Measurements from ENCODE around the gene SERINC3. TPM values are rescaled to one million over a fixed set of nuclear protein-coding genes. Genes with fewer than 3 reads are reported as not detected.
"Not testable (repeated sequence)": the region's sequence is repeated elsewhere in the genome, so short reads cannot be mapped to it uniquely, and the experiment has no call there.

SERINC3 gene
- total RNA-seq, 1 donor from 2014 or later = 94.3 TPM

GRCh38 chr20:44475372-44475693 lies 46.5 kb downstream of the SERINC3 start:
- no peak for DNase-seq (ENCODE audit: low spot score)
- intact Hi-C loops (cut with DNase I) = loop anchor here (5.0 kb wide), 2 partner anchors 47 to 132 kb away; partner anchors contain the start of gene SERINC3

- not testable (repeated sequence) for DNase-seq (ENCODE audit: low spot score)
- intact Hi-C loops (cut with DNase I) = loop anchor here (5.0 kb wide), 1 partner anchor 255 kb away; no protein-coding TSS in a partner anchor
These were observed 49.6 kb downstream of the SERINC3 start for GRCh38 chr20:44472283-44472682.

- DNase-seq (ENCODE audit: low spot score) = no peak
- intact Hi-C loops (cut with DNase I) = loop anchor here (5.0 kb wide), 1 partner anchor 254 kb away; no protein-coding TSS in a partner anchor
These were observed 50.4 kb downstream of the SERINC3 start for GRCh38 chr20:44471481-44471882.

DNA sequence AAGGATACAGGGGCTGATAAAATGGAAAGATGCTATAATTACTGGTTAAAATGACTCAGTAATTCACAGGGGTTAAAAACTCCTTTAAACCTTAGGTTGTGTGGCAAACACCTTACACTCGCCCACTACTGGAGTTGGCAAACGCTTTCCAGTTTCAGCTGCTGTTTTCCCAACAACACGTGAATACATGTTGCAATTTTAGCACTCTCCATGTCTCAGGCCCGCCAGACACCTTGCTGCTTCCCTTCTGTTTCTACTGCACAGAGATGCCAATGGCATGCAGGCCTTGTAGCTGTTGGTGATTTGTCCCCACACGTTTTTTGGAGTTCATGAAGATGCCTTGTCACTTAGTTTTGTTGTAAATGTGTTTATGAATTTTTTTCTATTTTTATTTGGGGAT lies 51.5 kb downstream of the SERINC3 start:
- intact Hi-C loops (cut with DNase I) = loop anchor here (5.0 kb wide), 1 partner anchor 253 kb away; no protein-coding TSS in a partner anchor
- no peak for DNase-seq (ENCODE audit: low spot score)

GRCh38 chr20:44468044-44468782 lies 53.7 kb downstream of the SERINC3 start:
- intact Hi-C loops (cut with DNase I) = loop anchor here (5.0 kb wide), 1 partner anchor 76 kb away; no protein-coding TSS in a partner anchor
- no peak for DNase-seq (ENCODE audit: low spot score)

DNA sequence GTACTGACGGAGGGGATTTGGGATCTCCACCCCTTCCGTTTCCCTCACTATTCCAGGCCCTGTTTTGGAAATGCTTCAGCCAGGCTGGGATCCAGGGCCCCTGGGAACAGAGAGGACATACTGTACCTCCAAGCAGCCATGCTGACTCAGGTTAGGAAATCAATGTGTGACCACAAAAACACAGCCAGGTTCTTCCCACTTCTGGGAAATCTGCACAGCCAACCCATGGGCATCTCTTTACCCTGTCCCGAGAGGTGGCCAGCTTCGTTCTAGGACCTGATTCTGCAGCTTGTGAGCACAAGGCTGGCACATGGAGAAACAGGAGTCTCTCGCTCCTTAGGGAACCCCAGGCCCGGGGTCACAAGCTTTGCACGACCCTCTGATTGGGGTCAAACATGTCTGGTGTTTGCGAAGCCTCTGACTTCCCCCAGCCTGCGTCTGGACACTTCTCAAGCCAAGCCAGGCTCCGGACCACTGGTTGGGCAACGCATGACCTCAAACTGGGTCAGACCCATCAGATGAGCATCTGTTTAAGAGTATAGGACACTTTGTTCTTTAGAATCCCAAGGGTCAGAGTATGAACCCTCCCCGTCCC lies 54.5 kb downstream of the SERINC3 start:
- DNase-seq (ENCODE audit: low spot score) = no peak
- intact Hi-C loops (cut with DNase I) = loop anchor here (5.0 kb wide), 1 partner anchor 75 kb away; no protein-coding TSS in a partner anchor

- intact Hi-C loops (cut with DNase I) = loop anchor here (5.0 kb wide), 1 partner anchor 73 kb away; no protein-coding TSS in a partner anchor
- no peak for DNase-seq (ENCODE audit: low spot score)
These were observed 56.8 kb downstream of the SERINC3 start for GRCh38 chr20:44465001-44465560.

DNA sequence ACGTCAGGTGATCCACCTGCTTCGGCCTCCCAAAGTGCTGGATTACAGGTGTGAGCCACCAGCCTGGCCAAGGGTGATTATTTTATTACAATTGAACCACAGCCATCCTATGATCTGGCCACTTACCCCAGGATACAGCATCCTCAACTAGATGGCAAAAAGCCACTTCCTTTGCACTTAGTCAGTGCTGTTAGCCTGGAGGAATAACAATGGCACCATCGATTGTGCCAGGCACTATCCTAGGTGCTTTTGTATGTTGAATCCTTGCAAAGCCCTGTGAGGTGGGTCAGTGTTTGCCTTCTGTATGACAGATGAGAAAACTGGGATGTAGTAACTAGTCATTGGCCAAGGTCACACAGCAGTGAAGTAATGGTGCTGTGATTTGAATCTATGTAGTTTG lies 57.4 kb downstream of the SERINC3 start:
- DNase-seq (ENCODE audit: low spot score) = no peak
- intact Hi-C loops (cut with DNase I) = no loop called here

- intact Hi-C loops (cut with DNase I) = no loop called here
- no peak for DNase-seq (ENCODE audit: low spot score)
These were observed 58.4 kb downstream of the SERINC3 start for GRCh38 chr20:44463466-44463865.

- intact Hi-C loops (cut with DNase I) = no loop called here
- no peak for DNase-seq (ENCODE audit: low spot score)
These were observed 60.1 kb downstream of the SERINC3 start for GRCh38 chr20:44461803-44462174.

DNA sequence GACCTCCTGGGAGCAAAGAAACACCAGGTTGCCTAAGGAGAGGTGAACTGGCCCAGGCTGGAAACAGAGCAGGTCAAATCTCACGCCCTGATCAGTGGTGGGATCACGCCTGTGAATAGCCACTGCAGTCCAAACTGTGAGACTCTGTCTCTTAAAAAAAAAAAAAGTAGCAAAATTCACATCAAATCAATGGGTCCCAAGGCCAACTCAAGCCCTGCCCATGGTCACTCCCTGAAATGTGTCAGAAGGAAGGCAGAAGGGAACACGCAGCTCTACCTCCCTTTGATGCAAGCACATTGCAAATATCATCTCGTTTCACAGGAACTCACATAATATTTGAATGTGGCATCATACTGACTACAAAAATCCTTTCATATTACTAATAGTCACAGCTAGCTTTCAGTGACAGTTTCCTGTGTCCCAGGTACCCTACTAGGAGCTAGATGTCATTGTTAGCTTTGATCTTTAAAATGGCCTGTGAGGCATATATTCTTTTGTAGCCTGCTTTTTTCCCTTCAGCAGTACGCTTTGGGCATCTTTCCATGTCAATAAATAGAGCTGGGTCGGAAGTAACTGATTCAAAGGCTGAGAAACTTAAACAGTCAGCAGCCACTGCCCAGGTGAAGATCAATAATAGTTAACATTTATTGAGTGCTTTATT lies 60.6 kb downstream of the SERINC3 start:
- DNase-seq (ENCODE audit: low spot score) = no peak
- intact Hi-C loops (cut with DNase I) = no loop called here

- no peak for DNase-seq (ENCODE audit: low spot score)
- intact Hi-C loops (cut with DNase I) = no loop called here
These were observed 61.1 kb downstream of the SERINC3 start for GRCh38 chr20:44460795-44461141.

- intact Hi-C loops (cut with DNase I) = no loop called here
- no peak for DNase-seq (ENCODE audit: low spot score)
These were observed 62.6 kb downstream of the SERINC3 start for GRCh38 chr20:44459271-44459670.

GRCh38 chr20:44457016-44457415 lies 64.9 kb downstream of the SERINC3 start:
- no peak for DNase-seq (ENCODE audit: low spot score)
- intact Hi-C loops (cut with DNase I) = no loop called here

- intact Hi-C loops (cut with DNase I) = no loop called here
- DNase-seq (ENCODE audit: low spot score) = no peak
These were observed 65.3 kb downstream of the SERINC3 start for GRCh38 chr20:44456611-44457010.

DNA sequence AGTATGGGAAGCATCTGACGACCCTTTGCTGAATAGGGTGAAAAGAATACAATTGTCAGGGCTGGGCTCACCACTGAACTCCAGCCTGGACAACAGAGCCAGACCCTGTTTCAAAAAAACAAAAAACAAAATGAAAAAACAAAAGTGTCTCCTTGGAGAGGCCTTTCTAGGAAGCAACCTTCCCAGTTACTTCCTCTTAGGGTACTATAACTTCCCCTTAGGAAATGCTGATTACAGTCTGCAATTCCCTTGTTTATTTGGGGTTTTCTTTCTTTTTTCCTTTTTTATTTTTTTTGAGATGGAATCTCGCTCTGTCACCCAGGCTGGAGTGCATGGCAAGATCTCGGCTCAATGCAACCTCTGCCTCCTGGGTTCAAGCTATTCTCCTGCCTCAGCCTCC lies 66.7 kb downstream of the SERINC3 start:
- intact Hi-C loops (cut with DNase I) = no loop called here

DNA sequence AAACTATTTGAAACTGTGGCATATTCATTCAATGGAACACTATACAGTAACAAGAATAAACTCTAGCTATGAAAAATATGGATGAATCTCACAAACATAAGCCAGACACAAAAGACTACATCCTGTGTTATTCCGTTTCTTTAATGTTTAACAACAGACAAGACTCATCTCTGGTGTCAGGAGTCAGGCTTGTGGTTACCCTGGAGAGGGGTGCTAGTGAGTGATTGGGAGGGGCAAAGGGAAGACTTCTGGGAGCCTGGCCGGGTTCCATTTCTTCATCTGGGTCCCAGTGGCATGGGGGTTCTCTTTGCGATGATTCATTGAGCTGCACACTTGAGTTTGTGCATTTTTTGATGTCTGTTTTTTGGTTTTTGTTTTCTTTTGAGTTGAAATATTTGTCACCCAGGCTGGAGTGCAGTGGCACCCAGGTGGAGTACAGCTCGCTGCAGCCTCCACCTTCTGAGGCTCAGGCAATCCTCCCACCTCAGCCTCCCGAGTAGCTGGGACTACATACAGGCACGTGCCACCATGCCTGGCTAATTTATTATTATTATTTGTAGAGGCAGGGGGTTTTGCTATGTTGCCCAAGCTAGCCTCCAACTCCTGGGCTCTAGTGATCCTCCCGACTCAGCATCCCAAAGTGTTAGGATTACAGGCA lies 67.4 kb downstream of the SERINC3 start:
- intact Hi-C loops (cut with DNase I) = no loop called here

More for the DNA sequence above, 66.7 kb downstream of the SERINC3 start:
- DNase-seq (ENCODE audit: low spot score) = no peak

DNA sequence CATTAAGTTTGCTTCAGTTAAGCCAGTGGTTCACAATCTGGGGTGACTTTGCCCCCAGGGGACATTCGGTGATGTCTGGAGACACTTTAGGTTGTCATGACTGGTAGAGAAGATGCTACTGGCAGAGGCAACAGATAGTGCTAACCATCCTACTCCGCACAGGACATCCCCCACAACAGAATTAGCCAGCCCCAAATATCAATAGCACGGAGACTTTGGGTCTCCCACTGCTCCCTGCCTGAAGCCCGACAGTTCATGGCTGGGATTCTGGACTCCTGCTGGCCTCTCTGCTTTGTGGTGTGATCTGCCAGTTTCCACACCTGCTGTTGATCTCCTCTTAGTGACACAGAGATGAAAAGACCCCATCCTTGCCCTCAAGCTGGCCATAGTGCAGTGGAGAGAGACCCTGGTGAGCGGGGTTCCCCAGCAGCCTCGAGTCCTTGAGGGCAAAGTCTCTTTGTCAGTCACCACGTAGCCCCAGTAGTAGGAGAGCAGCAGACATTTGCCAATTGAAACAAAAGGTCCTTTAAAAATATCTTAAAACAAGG lies 70.9 kb downstream of the SERINC3 start:
- intact Hi-C loops (cut with DNase I) = no loop called here
- no peak for DNase-seq (ENCODE audit: low spot score)

More for the DNA sequence above, 67.4 kb downstream of the SERINC3 start:
- no peak for DNase-seq (ENCODE audit: low spot score)

DNA sequence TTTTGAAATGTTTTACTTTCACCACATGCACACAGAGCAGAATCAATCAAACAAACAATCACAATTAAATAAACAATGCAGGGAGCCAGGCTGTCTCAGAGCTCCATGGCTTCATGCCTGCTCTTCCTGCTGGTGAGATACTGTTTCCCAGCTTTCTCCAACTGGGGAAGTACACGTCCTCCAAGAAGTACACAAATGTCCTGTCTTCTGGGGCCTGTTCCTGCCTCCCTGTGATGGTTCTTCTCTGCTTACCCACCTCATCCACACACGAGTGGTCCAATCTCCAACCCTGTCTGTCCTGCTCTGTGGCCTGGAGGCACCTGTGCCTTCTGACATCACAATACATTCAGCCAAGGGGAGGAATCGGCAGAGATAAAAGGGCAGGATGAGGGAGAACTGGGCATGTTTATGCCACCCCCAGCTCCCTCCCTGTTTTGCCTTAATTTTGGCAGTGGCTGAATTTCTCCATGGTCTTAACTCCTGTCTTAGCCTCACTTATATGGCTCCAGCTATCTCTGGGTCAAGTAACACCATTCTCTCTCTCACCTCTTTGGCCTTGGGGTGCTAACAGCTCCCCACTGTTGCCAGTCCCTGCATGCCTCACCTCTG lies 71.5 kb downstream of the SERINC3 start:
- intact Hi-C loops (cut with DNase I) = no loop called here
- no peak for DNase-seq (ENCODE audit: low spot score)
